Measurements from ENCODE around the gene ZNF182. TPM values are rescaled to one million over a fixed set of nuclear protein-coding genes. Genes with fewer than 3 reads are reported as not detected.

ZNF182 gene
- polyA plus RNA-seq, 3 donors = 0.24 to 2.7 (median 0.99) TPM

- DNase-seq = peak; percentile 11 to 38 (median 37)
- TF ChIP-seq, protein P1, sequence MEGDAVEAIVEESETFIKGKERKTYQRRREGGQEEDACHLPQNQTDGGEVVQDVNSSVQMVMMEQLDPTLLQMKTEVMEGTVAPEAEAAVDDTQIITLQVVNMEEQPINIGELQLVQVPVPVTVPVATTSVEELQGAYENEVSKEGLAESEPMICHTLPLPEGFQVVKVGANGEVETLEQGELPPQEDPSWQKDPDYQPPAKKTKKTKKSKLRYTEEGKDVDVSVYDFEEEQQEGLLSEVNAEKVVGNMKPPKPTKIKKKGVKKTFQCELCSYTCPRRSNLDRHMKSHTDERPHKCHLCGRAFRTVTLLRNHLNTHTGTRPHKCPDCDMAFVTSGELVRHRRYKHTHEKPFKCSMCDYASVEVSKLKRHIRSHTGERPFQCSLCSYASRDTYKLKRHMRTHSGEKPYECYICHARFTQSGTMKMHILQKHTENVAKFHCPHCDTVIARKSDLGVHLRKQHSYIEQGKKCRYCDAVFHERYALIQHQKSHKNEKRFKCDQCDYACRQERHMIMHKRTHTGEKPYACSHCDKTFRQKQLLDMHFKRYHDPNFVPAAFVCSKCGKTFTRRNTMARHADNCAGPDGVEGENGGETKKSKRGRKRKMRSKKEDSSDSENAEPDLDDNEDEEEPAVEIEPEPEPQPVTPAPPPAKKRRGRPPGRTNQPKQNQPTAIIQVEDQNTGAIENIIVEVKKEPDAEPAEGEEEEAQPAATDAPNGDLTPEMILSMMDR (IDR thresholded peaks at IDR 0.05) = no peak
- Histone ChIP-seq H3K27ac (ENCODE audit: low read depth in 1 of 2, low read length in 2 of 2) (peak overlapping the region in 1 of 2 donors; percentile 49), H3K79me2 (ENCODE audit: insufficient read depth, low read length) (no peaks in the 10 kb centered on the region), H3K27me3 (ENCODE audit: control insufficient read depth in 2 of 2, insufficient read depth in 2 of 2, low read length in 2 of 2) (no peaks in the 10 kb centered on the region), H2AFZ (ENCODE audit: insufficient read depth, low read depth, low read length, poor library complexity, severe bottlenecking) (no peak overlapping the region), H3K36me3 (replicated peaks in 1 of 2; ENCODE audit: control insufficient read depth in 1 of 2, insufficient read depth in 2 of 2, low read length in 2 of 2) (peaks cover 26 to 90% of the 10 kb centered on the region in 2 donors), H3K4me2 (replicated peaks; ENCODE audit: extremely low read depth, low read length, poor library complexity, severe bottlenecking) (no peak overlapping the region), H3K9me3 (replicated peaks in 1 of 2; ENCODE audit: control insufficient read depth in 1 of 2, insufficient read depth in 1 of 2, low read length in 2 of 2) (peaks cover 21 to 55% of the 10 kb centered on the region in 2 donors), H3K9ac (ENCODE audit: insufficient read depth, low read length, poor library complexity, severe bottlenecking) (no peak overlapping the region), H4K20me1 (ENCODE audit: insufficient read depth, low read length) (no peaks in the 10 kb centered on the region), H3K4me1 (ENCODE audit: control insufficient read depth in 1 of 2, insufficient read depth in 2 of 2, low read length in 2 of 2) (peaks cover 0 to 9% of the 10 kb centered on the region in 2 donors), H3K4me3 (replicated peaks in 1 of 3; ENCODE audit: low read depth in 2 of 3, low read length in 3 of 3) (no peak overlapping the region)
- Mint-ChIP-seq H3K27ac (peak overlapping the region; percentile 55 to 89 (median 72)), H3K36me3 (peaks cover 72 to 85% of the 10 kb centered on the region in 2 donors), H3K27me3 (ENCODE audit: low read depth in 3 of 3) (peaks cover 0 to 1% (median 0%) of the 10 kb centered on the region in 3 donors), H3K4me3 (no peak overlapping the region), H3K9me3 (peaks cover 14 to 46% (median 30%) of the 10 kb centered on the region in 7 donors), H3K4me1 (peaks cover 11% of the 10 kb centered on the region)
- no CpG with 5 or more reads among the region's 5 CpGs for WGBS (ENCODE audit: insufficient coverage)
- intact Hi-C loops (cut with micrococcal nuclease) = no loop called here
Measured at GRCh38 chrX:47991263-47992094, 12.3 kb downstream of the ZNF182 start.

- H3K27ac Mint-ChIP-seq = no peak overlapping the region
Measured at GRCh38 chrX:47976254-47977151, 27.3 kb downstream of the ZNF182 start.

More at GRCh38 chrX:47976254-47977151, 27.3 kb downstream of the ZNF182 start:
- no peak for DNase-seq
- TF ChIP-seq, protein P1 (IDR thresholded peaks at IDR 0.05) = no peak
- Histone ChIP-seq H3K9me3 (replicated peaks in 1 of 2; ENCODE audit: control insufficient read depth in 1 of 2, insufficient read depth in 1 of 2, low read length in 2 of 2) (peaks cover 50 to 98% of the 10 kb centered on the region in 2 donors), H3K36me3 (replicated peaks in 1 of 2; ENCODE audit: control insufficient read depth in 1 of 2, insufficient read depth in 2 of 2, low read length in 2 of 2) (peaks cover 38 to 59% of the 10 kb centered on the region in 2 donors), H3K79me2 (ENCODE audit: insufficient read depth, low read length) (no peaks in the 10 kb centered on the region), H3K4me3 (replicated peaks in 1 of 3; ENCODE audit: low read depth in 2 of 3, low read length in 3 of 3) (peak overlapping the region in 1 of 3 experiments; percentile 26), H3K4me2 (replicated peaks; ENCODE audit: extremely low read depth, low read length, poor library complexity, severe bottlenecking) (no peak overlapping the region), H2AFZ (ENCODE audit: insufficient read depth, low read depth, low read length, poor library complexity, severe bottlenecking) (no peak overlapping the region), H3K4me1 (ENCODE audit: control insufficient read depth in 1 of 2, insufficient read depth in 2 of 2, low read length in 2 of 2) (no peaks in the 10 kb centered on the region), H3K27me3 (ENCODE audit: control insufficient read depth in 2 of 2, insufficient read depth in 2 of 2, low read length in 2 of 2) (no peaks in the 10 kb centered on the region), H3K27ac (ENCODE audit: low read depth in 1 of 2, low read length in 2 of 2) (no peak overlapping the region), H4K20me1 (ENCODE audit: insufficient read depth, low read length) (no peaks in the 10 kb centered on the region), H3K9ac (ENCODE audit: insufficient read depth, low read length, poor library complexity, severe bottlenecking) (no peak overlapping the region)
- WGBS (ENCODE audit: insufficient coverage) = no CpG with 5 or more reads among the region's 6 CpGs
- H3K27me3 Mint-ChIP-seq (ENCODE audit: low read depth in 3 of 3) = no peaks in the 10 kb centered on the region
- peaks cover 40 to 51% of the 10 kb centered on the region in 2 donors for H3K36me3 Mint-ChIP-seq
- intact Hi-C loops (cut with micrococcal nuclease) = no loop called here
- peaks cover 37 to 95% (median 81%) of the 10 kb centered on the region in 7 donors for H3K9me3 Mint-ChIP-seq
- no peak overlapping the region for H3K4me3 Mint-ChIP-seq
- no peaks in the 10 kb centered on the region for H3K4me1 Mint-ChIP-seq

All from CD14-positive monocyte (primary cell).